Mesenchymal stem cell (in vitro differentiated cells and primary cell): ENCODE results near the gene EMID1.
A peak's percentile ranks its signal among the peaks of the same experiment; 100 is the strongest.

Experiments used
- DNase-seq: peaks from one replicate; pipeline ENCODE4 v3.0.0-alpha.2; 2013
- H2AFZ ChIP-seq: one replicate; pipeline ENCODE4 v1.6.1; 2013; ENCODE audit warnings: low read depth, mild to moderate bottlenecking, control low read depth, inconsistent platforms, low read length, moderate library complexity
- H2AK5ac ChIP-seq: 2 replicates; pipeline ENCODE4 v1.6.1; 2013; ENCODE audit warnings: low read length, moderate library complexity, mild to moderate bottlenecking, inconsistent platforms; ENCODE audit not compliant: severe bottlenecking
- H2BK120ac ChIP-seq: one replicate; pipeline ENCODE4 v1.6.1; 2013; ENCODE audit warnings: low read depth, mild to moderate bottlenecking, inconsistent platforms, low read length, moderate library complexity
- H2BK12ac ChIP-seq, 2 experiments: one replicate each; pipeline ENCODE4 v1.6.1; 2013; ENCODE audit warnings: inconsistent platforms in 2 of 2, low read length in 2 of 2, mild to moderate bottlenecking in 2 of 2, moderate library complexity in 2 of 2, control low read depth in 1 of 2
- H2BK15ac ChIP-seq: one replicate; pipeline ENCODE4 v1.6.1; 2013; ENCODE audit warnings: mild to moderate bottlenecking, low read depth, inconsistent platforms; ENCODE audit not compliant: poor library complexity, severe bottlenecking
- H2BK5ac ChIP-seq: 2 replicates; pipeline ENCODE4 v1.6.1; 2013; ENCODE audit warnings: low read depth, mild to moderate bottlenecking, low read length, control low read depth, inconsistent platforms; ENCODE audit not compliant: poor library complexity, severe bottlenecking
- H3K14ac ChIP-seq, 2 experiments: one replicate each; pipeline ENCODE4 v1.6.1; 2013; ENCODE audit warnings: inconsistent platforms in 2 of 2, low read length in 2 of 2, control low read depth in 1 of 2, mild to moderate bottlenecking in 1 of 2, moderate library complexity in 1 of 2
- H3K18ac ChIP-seq, 2 experiments: one replicate each; pipeline ENCODE4 v1.6.1; 2013; ENCODE audit warnings: inconsistent platforms in 2 of 2, low read length in 2 of 2, control low read depth in 1 of 2, low read depth in 1 of 2, mild to moderate bottlenecking in 1 of 2
- H3K23ac ChIP-seq, 2 experiments: one replicate each; pipeline ENCODE4 v1.6.1; 2013; ENCODE audit warnings: inconsistent platforms in 2 of 2, low read length in 2 of 2, mild to moderate bottlenecking in 2 of 2, moderate library complexity in 2 of 2, control low read depth in 1 of 2
- H3K27ac ChIP-seq: 2 replicates; pipeline ENCODE4 v1.5.1; 2013; ENCODE audit warnings: mild to moderate bottlenecking, moderate library complexity, low read length, control low read depth, inconsistent platforms; ENCODE audit not compliant: poor library complexity, severe bottlenecking
- H3K27me3 ChIP-seq, 2 experiments: 2 replicates each; pipeline versions ENCODE4 v1.6.1 to v1.7.0; 2013; ENCODE audit warnings: low read length in 2 of 2, mild to moderate bottlenecking in 2 of 2, moderate library complexity in 2 of 2, control low read depth in 1 of 2, inconsistent platforms in 1 of 2; ENCODE audit not compliant: control insufficient read depth in 1 of 2, insufficient read depth in 1 of 2
- H3K36me3 ChIP-seq, 2 experiments: 2 replicates each; pipeline versions ENCODE4 v1.6.1 to v1.7.0; 2013; ENCODE audit warnings: low read length in 2 of 2, control low read depth in 1 of 2, inconsistent platforms in 1 of 2, low read depth in 1 of 2, mild to moderate bottlenecking in 1 of 2; ENCODE audit not compliant: insufficient read depth in 2 of 2, control insufficient read depth in 1 of 2
- H3K4ac ChIP-seq, 2 experiments: one replicate each; pipeline ENCODE4 v1.6.1; 2013; ENCODE audit warnings: inconsistent platforms in 2 of 2, low read length in 2 of 2, mild to moderate bottlenecking in 2 of 2, moderate library complexity in 2 of 2, control low read depth in 1 of 2, low read depth in 1 of 2
- H3K4me1 ChIP-seq: 2 replicates; pipeline ENCODE4 v1.6.1; 2013; ENCODE audit warnings: low read depth, low read length, control low read depth; ENCODE audit not compliant: control insufficient read depth, insufficient read depth
- H3K4me2 ChIP-seq: 2 replicates; pipeline ENCODE4 v1.6.1; 2013; ENCODE audit warnings: low read length, mild to moderate bottlenecking, inconsistent platforms; ENCODE audit not compliant: poor library complexity, severe bottlenecking
- H3K4me3 ChIP-seq, 2 experiments: 2 replicates each; pipeline versions ENCODE4 v1.5.1 to v1.7.0; 2013; ENCODE audit warnings: low read length in 2 of 2, mild to moderate bottlenecking in 2 of 2, control low read depth in 1 of 2, low read depth in 1 of 2; ENCODE audit not compliant: insufficient read depth in 1 of 2
- H3K79me1 ChIP-seq: replicated peaks from 2 replicates; pipeline ENCODE4 v1.6.1; 2013; ENCODE audit warnings: mild to moderate bottlenecking, control low read depth, low read length, inconsistent platforms; ENCODE audit not compliant: poor library complexity, severe bottlenecking
- H3K9ac ChIP-seq: 2 replicates; pipeline ENCODE4 v1.7.0; 2013; ENCODE audit warnings: mild to moderate bottlenecking, low read length, moderate library complexity
- H3K9me3 ChIP-seq: 2 replicates; pipeline ENCODE4 v1.7.0; 2013; ENCODE audit warnings: mild to moderate bottlenecking, low read length; ENCODE audit not compliant: control insufficient read depth
- H4K8ac ChIP-seq: one replicate; pipeline ENCODE4 v1.6.1; 2013; ENCODE audit warnings: inconsistent platforms, mild to moderate bottlenecking, low read length, moderate library complexity
- H4K91ac ChIP-seq: one replicate; pipeline ENCODE4 v1.6.1; 2013; ENCODE audit warnings: mild to moderate bottlenecking, low read length, inconsistent platforms
- WGBS: methylation state at CpG from one replicate; pipeline ENCODE4 v1.1.7; 2013; ENCODE audit warnings: mixed read lengths; 5-methylcytosine and 5-hydroxymethylcytosine counted together

Gene EMID1

DNA sequence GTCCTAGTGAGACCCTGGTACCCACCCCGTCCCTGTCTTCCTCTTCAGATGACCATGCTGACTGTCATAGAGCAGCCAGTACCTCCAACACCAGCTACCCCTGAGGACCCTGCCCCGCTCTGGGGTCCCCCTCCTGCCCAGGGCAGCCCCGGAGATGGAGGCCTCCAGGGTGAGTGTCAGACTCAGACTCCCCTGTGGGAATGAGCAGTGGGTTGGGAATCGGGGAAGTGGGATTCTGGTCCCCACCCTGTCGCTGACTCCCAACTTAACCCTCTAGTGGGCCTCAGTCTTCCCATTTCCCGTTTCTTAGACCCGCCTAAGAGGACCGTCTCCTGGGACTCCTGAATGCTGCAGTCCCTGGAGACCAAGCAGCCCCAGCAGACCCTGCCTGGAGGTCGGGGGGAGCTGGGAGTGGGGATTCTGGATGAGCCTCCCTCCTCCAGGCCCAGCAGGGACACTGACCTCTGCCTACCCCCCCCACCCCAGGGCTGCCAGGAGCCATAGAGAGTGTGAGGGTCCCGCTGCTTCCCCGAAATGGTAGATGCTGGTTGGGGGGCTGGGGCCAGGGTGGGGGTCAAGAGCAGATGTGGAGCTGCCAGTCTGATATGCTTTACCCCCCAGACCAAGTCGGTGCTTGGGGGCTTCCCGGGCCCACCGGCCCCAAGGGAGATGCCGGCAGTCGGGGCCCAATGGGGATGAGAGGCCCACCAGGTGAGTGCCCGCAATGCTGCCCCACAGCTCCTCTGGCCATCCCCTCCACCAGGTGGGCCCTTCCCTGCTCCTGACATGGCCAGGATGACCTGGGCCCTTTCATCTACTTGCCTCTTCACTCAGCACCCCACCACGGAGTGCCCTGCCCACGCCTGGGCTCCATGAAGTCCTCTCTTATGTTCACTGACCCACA is 25.5 kb downstream of the EMID1 start:
- no peak overlapping the region for H2AFZ ChIP-seq
- no peak overlapping the region for H4K91ac ChIP-seq
- H3K4me1 ChIP-seq = no peaks in the 10 kb centered on the region
- no peak overlapping the region for H3K4me3 ChIP-seq
- no peak overlapping the region for H3K27ac ChIP-seq
- no peak overlapping the region for H3K14ac ChIP-seq
- H4K8ac ChIP-seq = no peak overlapping the region
- no peak overlapping the region for H2AK5ac ChIP-seq
- no peak overlapping the region for H2BK15ac ChIP-seq
- no peaks in the 10 kb centered on the region for H3K36me3 ChIP-seq
- H3K18ac ChIP-seq = no peak overlapping the region
- H3K9me3 ChIP-seq = peaks cover 8% of the 10 kb centered on the region
- no peak overlapping the region for H2BK12ac ChIP-seq
- DNase-seq = no peak
- H3K79me1 ChIP-seq = no peaks in the 10 kb centered on the region
- 91% methylated on average over 15 of the region's 19 CpGs for WGBS
- no peak overlapping the region for H3K4me2 ChIP-seq
- no peak overlapping the region for H2BK5ac ChIP-seq
- no peak overlapping the region for H3K4ac ChIP-seq
- H2BK120ac ChIP-seq = no peak overlapping the region
- H3K23ac ChIP-seq = no peak overlapping the region
- H3K9ac ChIP-seq = no peak overlapping the region
- H3K27me3 ChIP-seq = peaks cover 0 to 16% of the 10 kb centered on the region in 2 experiments

DNA sequence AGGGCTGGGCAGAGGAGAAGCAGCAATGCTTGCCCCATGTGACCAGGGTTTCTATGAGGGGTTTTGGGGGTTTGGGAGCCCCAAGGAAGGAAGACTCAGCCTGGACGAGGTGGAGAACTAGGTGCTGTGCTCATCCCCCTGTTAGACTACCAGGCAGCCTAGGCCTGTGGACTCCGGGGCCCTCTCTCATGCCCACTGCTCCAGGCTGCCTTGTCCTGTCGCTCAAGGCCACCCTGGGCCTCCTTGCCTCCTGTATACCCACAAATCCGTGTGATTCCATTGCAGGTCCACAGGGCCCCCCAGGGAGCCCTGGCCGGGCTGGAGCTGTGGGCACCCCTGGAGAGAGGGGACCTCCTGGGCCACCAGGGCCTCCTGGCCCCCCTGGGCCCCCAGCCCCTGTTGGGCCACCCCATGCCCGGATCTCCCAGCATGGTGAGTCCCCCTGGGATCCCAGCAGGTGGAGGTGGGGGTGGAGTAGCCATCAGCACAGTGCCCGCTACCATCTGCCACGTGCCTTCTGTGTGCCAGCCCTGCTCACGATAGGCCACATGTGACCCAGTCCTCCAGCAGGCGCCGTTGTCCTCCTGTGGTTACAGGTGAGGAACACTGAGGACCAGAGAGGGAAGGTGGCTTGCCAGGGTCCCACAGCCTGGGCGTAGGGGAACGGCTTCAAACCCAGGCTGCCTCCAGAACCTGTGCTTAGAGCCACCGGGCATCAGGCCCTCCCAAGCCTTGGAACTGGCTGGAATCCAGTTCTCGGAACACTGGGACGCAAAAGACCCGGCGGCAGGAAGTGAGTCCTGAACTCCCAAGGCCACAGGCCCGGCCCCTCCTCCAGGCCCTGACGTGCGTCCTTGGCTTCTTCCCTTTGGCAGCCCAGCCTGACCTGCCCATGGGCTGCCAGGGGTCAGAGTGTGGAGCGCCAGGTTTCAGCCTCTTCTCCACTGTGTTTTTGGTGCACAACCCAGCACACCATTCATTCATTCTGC is 26.6 kb downstream of the EMID1 start:
- H2BK120ac ChIP-seq = no peak overlapping the region
- H3K23ac ChIP-seq = no peak overlapping the region
- H3K14ac ChIP-seq = no peak overlapping the region
- no peaks in the 10 kb centered on the region for H3K4me1 ChIP-seq
- H3K36me3 ChIP-seq = no peaks in the 10 kb centered on the region
- no peak overlapping the region for H4K8ac ChIP-seq
- no peak overlapping the region for H2BK15ac ChIP-seq
- H3K27me3 ChIP-seq = peaks cover 0 to 16% of the 10 kb centered on the region in 2 experiments
- H3K9ac ChIP-seq = no peak overlapping the region
- no peak overlapping the region for H4K91ac ChIP-seq
- no peak overlapping the region for H3K4ac ChIP-seq
- no peak overlapping the region for H3K18ac ChIP-seq
- no peak overlapping the region for H3K27ac ChIP-seq
- H3K4me2 ChIP-seq = no peak overlapping the region
- no peak overlapping the region for H2AK5ac ChIP-seq
- no peak overlapping the region for H2BK5ac ChIP-seq
- H2AFZ ChIP-seq = no peak overlapping the region
- WGBS = 82% methylated on average over 22 of the region's 22 CpGs
- no peaks in the 10 kb centered on the region for H3K79me1 ChIP-seq
- no peak overlapping the region for H3K4me3 ChIP-seq
- H3K9me3 ChIP-seq = peaks cover 8% of the 10 kb centered on the region
- DNase-seq = no peak
- H2BK12ac ChIP-seq = peak overlapping the region in 1 of 2 experiments; percentile 68

DNA sequence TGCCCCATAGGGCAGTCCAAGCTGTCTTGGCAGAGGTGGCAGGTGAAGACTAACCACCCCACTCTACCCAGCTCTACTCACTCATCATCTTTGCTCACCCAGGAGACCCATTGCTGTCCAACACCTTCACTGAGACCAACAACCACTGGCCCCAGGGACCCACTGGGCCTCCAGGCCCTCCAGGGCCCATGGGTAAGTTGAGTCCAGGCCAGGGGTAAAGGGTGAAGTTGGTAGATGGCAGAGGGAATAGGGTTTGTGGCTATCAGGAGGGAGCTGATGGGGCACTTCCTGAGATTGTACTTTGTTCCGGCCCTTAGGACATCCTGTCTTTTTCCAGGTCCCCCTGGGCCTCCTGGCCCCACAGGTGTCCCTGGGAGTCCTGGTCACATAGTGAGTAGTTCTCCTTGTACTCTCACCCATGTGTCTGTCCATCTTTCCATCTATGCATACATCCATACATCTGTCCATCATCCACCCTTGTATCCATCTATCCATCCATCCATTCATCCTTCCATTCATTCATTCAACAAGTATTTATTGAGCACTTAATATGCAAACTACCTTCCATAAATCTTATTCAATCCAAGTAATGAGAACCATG is 27.7 kb downstream of the EMID1 start:
- no peak overlapping the region for H3K4me2 ChIP-seq
- H3K9ac ChIP-seq = no peak overlapping the region
- H3K9me3 ChIP-seq = peaks cover 8% of the 10 kb centered on the region
- peak overlapping the region in 1 of 2 experiments; percentile 72 for H3K14ac ChIP-seq
- H3K79me1 ChIP-seq = no peaks in the 10 kb centered on the region
- H2AFZ ChIP-seq = no peak overlapping the region
- peaks cover 0 to 16% of the 10 kb centered on the region in 2 experiments for H3K27me3 ChIP-seq
- no peak for DNase-seq
- peak overlapping the region; percentile 34 for H4K91ac ChIP-seq
- H2BK120ac ChIP-seq = no peak overlapping the region
- H2AK5ac ChIP-seq = no peak overlapping the region
- no peak overlapping the region for H3K18ac ChIP-seq
- H3K36me3 ChIP-seq = no peaks in the 10 kb centered on the region
- H3K27ac ChIP-seq = no peak overlapping the region
- H2BK15ac ChIP-seq = no peak overlapping the region
- no peak overlapping the region for H3K4me3 ChIP-seq
- H2BK12ac ChIP-seq = no peak overlapping the region
- H3K23ac ChIP-seq = no peak overlapping the region
- WGBS = 96% methylated on average over 1 of the region's 1 CpG
- H2BK5ac ChIP-seq = no peak overlapping the region
- H3K4me1 ChIP-seq = no peaks in the 10 kb centered on the region
- H3K4ac ChIP-seq = no peak overlapping the region
- no peak overlapping the region for H4K8ac ChIP-seq
